Left ventricle myocardium inferior (tissue), 1 donor: ENCODE results near the gene HOXA4. TPM values are rescaled to one million over a fixed set of nuclear protein-coding genes. Genes with fewer than 3 reads are reported as not detected.
A peak's percentile ranks its signal among the peaks of the same experiment; 100 is the strongest.

Source experiments
- DNase-seq: peaks from one replicate; pipeline ENCODE4 v3.0.0-alpha.2; 2020
- H3K27ac ChIP-seq: fragments of 200-600 bp; replicated peaks from 2 replicates; pipeline ENCODE4 v1.8.0; 2021
- H3K27me3 ChIP-seq: fragments of 200-600 bp; 2 replicates; pipeline ENCODE4 v1.8.0; 2021; ENCODE audit warnings: low read depth
- H3K36me3 ChIP-seq: fragments of 200-600 bp; 2 replicates; pipeline ENCODE4 v1.8.0; 2021
- H3K4me1 ChIP-seq: fragments of 200-600 bp; 2 replicates; pipeline ENCODE4 v1.8.0; 2021
- H3K4me3 ChIP-seq: fragments of 200-600 bp; 2 replicates; pipeline ENCODE4 v1.8.0; 2021; ENCODE audit warnings: mild to moderate bottlenecking, moderate library complexity
- H3K9me3 ChIP-seq: fragments of 200-600 bp; replicated peaks from 2 replicates; pipeline ENCODE4 v1.8.0; 2021
- intact Hi-C: fragments of 100-400 bp; cut with micrococcal nuclease; formaldehyde crosslinking; loops from one replicate; pipeline ENCODE4 v1.11.0; 2022
- long read RNA-seq: library from polyadenylated mRNA; unstranded; transcript quantifications from one replicate; pipeline ENCODE4 v2.0.0, GENCODE V29; 2021
- total RNA-seq: library from RNA; stranded (reverse); fragmentation: NEBNext Ultra II Directional; extraction: Animal tissue kit (Norgen Biotek cat#: 25700); gene quantifications from one replicate; pipeline ENCODE4 v1.2.1, GENCODE V29; 2021
- TF ChIP-seq, protein P1 (sequence below): fragments of 200-600 bp; IDR thresholded peaks from 2 replicates; pipeline ENCODE4 v1.8.0; 2021; ENCODE audit warnings: antibody characterized with exemption, mild to moderate bottlenecking, borderline replicate concordance
- donor health status: DM: no; HTN: yes; CAD: no; lungs with severe emphysema.

Gene HOXA4
- total RNA-seq: not detected
- long read RNA-seq: 0 reads

- peak; percentile 76 for DNase-seq
- Histone ChIP-seq H3K36me3 (no peaks in the 10 kb centered on the region), H3K27ac (peak within 1 kb of the TSS; percentile 77), H3K9me3 (no peaks in the 10 kb centered on the region), H3K4me1 (peaks cover 10% of the 10 kb centered on the region), H3K4me3 (peak within 1 kb of the TSS; percentile 67), H3K27me3 (peaks cover 100% of the 10 kb centered on the region)
- TF ChIP-seq, protein P1, sequence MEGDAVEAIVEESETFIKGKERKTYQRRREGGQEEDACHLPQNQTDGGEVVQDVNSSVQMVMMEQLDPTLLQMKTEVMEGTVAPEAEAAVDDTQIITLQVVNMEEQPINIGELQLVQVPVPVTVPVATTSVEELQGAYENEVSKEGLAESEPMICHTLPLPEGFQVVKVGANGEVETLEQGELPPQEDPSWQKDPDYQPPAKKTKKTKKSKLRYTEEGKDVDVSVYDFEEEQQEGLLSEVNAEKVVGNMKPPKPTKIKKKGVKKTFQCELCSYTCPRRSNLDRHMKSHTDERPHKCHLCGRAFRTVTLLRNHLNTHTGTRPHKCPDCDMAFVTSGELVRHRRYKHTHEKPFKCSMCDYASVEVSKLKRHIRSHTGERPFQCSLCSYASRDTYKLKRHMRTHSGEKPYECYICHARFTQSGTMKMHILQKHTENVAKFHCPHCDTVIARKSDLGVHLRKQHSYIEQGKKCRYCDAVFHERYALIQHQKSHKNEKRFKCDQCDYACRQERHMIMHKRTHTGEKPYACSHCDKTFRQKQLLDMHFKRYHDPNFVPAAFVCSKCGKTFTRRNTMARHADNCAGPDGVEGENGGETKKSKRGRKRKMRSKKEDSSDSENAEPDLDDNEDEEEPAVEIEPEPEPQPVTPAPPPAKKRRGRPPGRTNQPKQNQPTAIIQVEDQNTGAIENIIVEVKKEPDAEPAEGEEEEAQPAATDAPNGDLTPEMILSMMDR: no peak
- intact Hi-C loops: no loop called here
Observed at GRCh38 chr7:27130540-27131389, at the start of gene HOXA4. Gene HOXA4, minus strand, starts transcription at chr7:27130757. Its CDS starts 24 bp downstream, at chr7:27130733.

- peaks cover 27% of the 10 kb centered on the region for H3K4me1 ChIP-seq
- intact Hi-C loops: no loop called here
- H3K27ac ChIP-seq: no peak overlapping the region
- no peaks in the 10 kb centered on the region for H3K36me3 ChIP-seq
- H3K4me3 ChIP-seq: peak overlapping the region; percentile 37
- H3K27me3 ChIP-seq: peaks cover 100% of the 10 kb centered on the region
- H3K9me3 ChIP-seq: no peaks in the 10 kb centered on the region
- TF ChIP-seq, protein P1: peak; percentile 76
- peak; percentile 46 for DNase-seq
Observed at GRCh38 chr7:27179503-27180430, 49.2 kb upstream of the HOXA4 start.

DNA sequence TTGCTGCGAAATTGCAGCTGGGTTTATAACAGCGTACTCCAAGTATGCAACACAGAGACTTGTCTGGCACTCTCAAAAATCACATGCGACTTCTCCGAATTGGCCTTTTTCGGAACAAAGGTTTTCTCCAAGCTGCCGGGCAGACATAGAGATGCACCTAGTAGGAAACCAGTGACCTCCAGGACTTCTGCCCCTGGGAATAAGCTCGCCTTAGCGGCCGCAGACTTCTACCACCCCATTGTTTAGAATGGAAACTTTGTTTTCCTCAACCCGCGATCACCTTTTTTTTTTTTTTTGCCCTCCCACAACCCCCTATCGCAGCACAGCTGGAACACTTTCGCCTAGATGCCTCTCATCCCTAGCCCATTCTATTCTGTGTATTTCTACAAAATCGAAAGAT, 48.5 kb upstream of the HOXA4 start:
- Histone ChIP-seq H3K36me3 (no peaks in the 10 kb centered on the region), H3K9me3 (no peaks in the 10 kb centered on the region), H3K4me3 (no peak overlapping the region), H3K4me1 (peaks cover 26% of the 10 kb centered on the region), H3K27me3 (peaks cover 100% of the 10 kb centered on the region), H3K27ac (no peak overlapping the region)
- peak; percentile 3 for DNase-seq
- TF ChIP-seq, protein P1: no peak
- intact Hi-C loops: no loop called here

GRCh38 chr7:27178366-27178765, 47.8 kb upstream of the HOXA4 start:
- no peak for DNase-seq
- Histone ChIP-seq H3K9me3 (no peaks in the 10 kb centered on the region), H3K27ac (no peak overlapping the region), H3K36me3 (no peaks in the 10 kb centered on the region), H3K27me3 (peaks cover 100% of the 10 kb centered on the region), H3K4me3 (no peak overlapping the region), H3K4me1 (peaks cover 26% of the 10 kb centered on the region)
- intact Hi-C loops: no loop called here
- TF ChIP-seq, protein P1: no peak

GRCh38 chr7:27177795-27178320, 47.3 kb upstream of the HOXA4 start:
- no peak overlapping the region for H3K27ac ChIP-seq
- no peaks in the 10 kb centered on the region for H3K36me3 ChIP-seq
- TF ChIP-seq, protein P1: no peak
- no peak for DNase-seq
- peaks cover 27% of the 10 kb centered on the region for H3K4me1 ChIP-seq
- H3K4me3 ChIP-seq: no peak overlapping the region
- intact Hi-C loops: no loop called here
- no peaks in the 10 kb centered on the region for H3K9me3 ChIP-seq
- peaks cover 100% of the 10 kb centered on the region for H3K27me3 ChIP-seq
